Progenitor cell of endocrine pancreas (in vitro differentiated cells): ENCODE measurements around the gene OR10Z1. TPM values are rescaled to one million over a fixed set of nuclear protein-coding genes. Genes with fewer than 3 reads are reported as not detected.

Source experiments
- DNase-seq: peaks from one replicate; pipeline ENCODE4 v3.0.0; 2021; ENCODE audit warnings: low spot score; ENCODE audit not compliant: unreplicated experiment
- H3K27ac Mint-ChIP-seq: 2 replicates; pipeline ENCODE4 v1.8.0; 2021; ENCODE audit warnings: mild to moderate bottlenecking, moderate library complexity, mixed read lengths
- H3K27me3 Mint-ChIP-seq: 2 replicates; pipeline ENCODE4 v1.8.0; 2021; ENCODE audit warnings: mixed read lengths
- H3K36me3 Mint-ChIP-seq: 2 replicates; pipeline ENCODE4 v1.8.0; 2022; ENCODE audit warnings: mixed read lengths; ENCODE audit not compliant: insufficient read depth
- H3K4me1 Mint-ChIP-seq: 2 replicates; pipeline ENCODE4 v1.8.0; 2021; ENCODE audit warnings: low read depth, mixed read lengths
- H3K4me3 Mint-ChIP-seq: 2 replicates; pipeline ENCODE4 v1.8.0; 2021; ENCODE audit warnings: low read depth, mild to moderate bottlenecking, moderate library complexity, mixed read lengths
- H3K9me3 Mint-ChIP-seq: 2 replicates; pipeline ENCODE4 v1.8.0; 2021; ENCODE audit warnings: low read depth, mixed read lengths
- total RNA-seq: library from RNA; stranded (reverse); gene quantifications from 2 replicates; pipeline ENCODE4 v1.2.1, GENCODE V29; 2021
- TF ChIP-seq, protein P1 (sequence below): fragments of 200-600 bp; sonication (generic); IDR thresholded peaks from one replicate; pipeline ENCODE4 v1.5.0; 2021; ENCODE audit warnings: antibody characterized with exemption, mild to moderate bottlenecking; ENCODE audit not compliant: unreplicated experiment

OR10Z1 gene
- total RNA-seq, 1 donor from 2014 or later: not detected

DNA sequence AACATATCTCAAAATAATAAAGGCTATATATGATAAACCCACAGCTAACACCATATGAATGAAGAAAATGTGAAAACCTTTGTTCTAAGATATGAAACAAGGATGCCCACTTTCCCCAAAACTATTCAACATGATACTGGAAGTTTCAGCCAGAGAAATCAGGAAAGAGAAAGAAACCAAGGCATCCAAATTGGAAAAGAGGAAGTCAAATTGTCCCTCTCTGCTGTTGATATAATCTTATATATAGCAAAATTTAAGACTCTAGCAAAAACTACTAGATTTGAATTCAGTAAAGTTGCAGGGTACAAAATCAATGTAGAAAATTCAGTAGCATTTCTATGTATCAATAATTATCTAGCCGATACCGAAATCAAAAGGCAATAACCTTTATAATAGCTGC lies 4.3 kb upstream of the OR10Z1 start:
- H3K27ac Mint-ChIP-seq: no peak overlapping the region
- DNase-seq: no peak
- H3K4me3 Mint-ChIP-seq: no peak overlapping the region
- TF ChIP-seq, protein P1, sequence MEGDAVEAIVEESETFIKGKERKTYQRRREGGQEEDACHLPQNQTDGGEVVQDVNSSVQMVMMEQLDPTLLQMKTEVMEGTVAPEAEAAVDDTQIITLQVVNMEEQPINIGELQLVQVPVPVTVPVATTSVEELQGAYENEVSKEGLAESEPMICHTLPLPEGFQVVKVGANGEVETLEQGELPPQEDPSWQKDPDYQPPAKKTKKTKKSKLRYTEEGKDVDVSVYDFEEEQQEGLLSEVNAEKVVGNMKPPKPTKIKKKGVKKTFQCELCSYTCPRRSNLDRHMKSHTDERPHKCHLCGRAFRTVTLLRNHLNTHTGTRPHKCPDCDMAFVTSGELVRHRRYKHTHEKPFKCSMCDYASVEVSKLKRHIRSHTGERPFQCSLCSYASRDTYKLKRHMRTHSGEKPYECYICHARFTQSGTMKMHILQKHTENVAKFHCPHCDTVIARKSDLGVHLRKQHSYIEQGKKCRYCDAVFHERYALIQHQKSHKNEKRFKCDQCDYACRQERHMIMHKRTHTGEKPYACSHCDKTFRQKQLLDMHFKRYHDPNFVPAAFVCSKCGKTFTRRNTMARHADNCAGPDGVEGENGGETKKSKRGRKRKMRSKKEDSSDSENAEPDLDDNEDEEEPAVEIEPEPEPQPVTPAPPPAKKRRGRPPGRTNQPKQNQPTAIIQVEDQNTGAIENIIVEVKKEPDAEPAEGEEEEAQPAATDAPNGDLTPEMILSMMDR: no peak
- no peaks in the 10 kb centered on the region for H3K4me1 Mint-ChIP-seq
- H3K9me3 Mint-ChIP-seq: peaks cover 16% of the 10 kb centered on the region
- no peaks in the 10 kb centered on the region for H3K27me3 Mint-ChIP-seq
- peaks cover 1% of the 10 kb centered on the region for H3K36me3 Mint-ChIP-seq

DNA sequence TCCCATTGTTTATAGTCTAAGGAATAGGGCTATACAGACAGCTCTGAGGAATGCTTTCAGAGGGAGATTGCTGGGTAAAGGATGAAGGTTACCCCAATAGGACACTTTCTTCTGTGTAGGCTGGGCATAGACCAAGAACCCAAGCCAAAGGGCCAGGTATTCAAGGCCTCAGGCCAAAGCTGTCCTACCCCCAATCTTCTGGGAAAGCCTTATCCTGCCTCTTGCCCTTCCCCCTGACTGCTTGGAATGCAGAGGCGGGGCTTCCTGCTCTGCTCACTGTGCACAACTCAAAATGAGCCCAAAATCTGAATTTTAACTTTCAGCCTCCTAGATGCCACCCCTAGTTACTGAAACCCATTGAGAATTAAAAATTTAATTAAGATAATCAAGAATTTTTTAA lies 2.2 kb downstream of the OR10Z1 start:
- Mint-ChIP-seq H3K27ac (no peak overlapping the region), H3K4me3 (no peak overlapping the region), H3K27me3 (no peaks in the 10 kb centered on the region), H3K4me1 (no peaks in the 10 kb centered on the region), H3K9me3 (no peaks in the 10 kb centered on the region), H3K36me3 (no peaks in the 10 kb centered on the region)
- DNase-seq: no peak
- TF ChIP-seq, protein P1: no peak

DNA sequence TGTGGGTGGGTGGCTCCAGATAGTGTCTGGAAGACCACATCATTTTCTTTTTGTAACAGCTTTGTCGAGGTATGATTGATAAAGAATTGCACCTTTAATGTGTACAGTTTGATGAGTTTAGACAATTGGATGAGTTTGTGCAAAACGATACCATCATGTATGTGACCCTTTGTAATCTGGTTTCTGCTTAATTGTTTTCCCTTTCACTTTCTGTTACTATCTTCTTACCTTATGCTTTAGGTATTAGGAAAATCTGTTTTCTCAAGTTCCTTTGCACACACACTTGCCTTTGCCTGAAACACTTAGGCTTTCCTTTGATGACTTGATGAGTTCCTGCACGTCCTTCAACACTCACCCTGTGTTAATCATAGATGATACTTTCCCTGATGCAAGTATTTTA lies 6.8 kb downstream of the OR10Z1 start:
- Mint-ChIP-seq H3K27ac (no peak overlapping the region), H3K4me3 (no peak overlapping the region), H3K27me3 (no peaks in the 10 kb centered on the region), H3K9me3 (no peaks in the 10 kb centered on the region), H3K4me1 (no peaks in the 10 kb centered on the region), H3K36me3 (no peaks in the 10 kb centered on the region)
- no peak for DNase-seq
- TF ChIP-seq, protein P1: no peak

DNA sequence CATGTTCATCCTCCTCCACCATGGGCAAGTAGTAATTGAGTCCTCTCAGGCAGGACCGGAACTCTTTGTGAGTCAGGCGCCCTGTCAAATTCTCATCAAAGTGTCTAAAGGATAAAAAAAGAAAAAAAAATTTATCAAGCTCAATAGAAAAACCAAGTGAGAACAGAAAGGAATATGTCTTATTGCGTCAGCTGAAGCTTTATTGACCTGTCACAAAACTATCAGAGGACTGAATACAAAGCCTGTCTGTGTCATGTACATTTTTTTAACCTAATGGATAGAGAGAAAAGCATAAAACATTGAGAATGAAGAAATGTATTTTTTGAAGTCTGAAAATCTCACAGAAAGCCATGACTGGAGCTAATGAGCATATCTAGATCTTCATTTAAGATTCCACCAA lies 8.7 kb downstream of the OR10Z1 start:
- no peaks in the 10 kb centered on the region for H3K27me3 Mint-ChIP-seq
- no peaks in the 10 kb centered on the region for H3K36me3 Mint-ChIP-seq
- H3K4me3 Mint-ChIP-seq: no peak overlapping the region
- TF ChIP-seq, protein P1: no peak
- H3K27ac Mint-ChIP-seq: no peak overlapping the region
- no peaks in the 10 kb centered on the region for H3K4me1 Mint-ChIP-seq
- H3K9me3 Mint-ChIP-seq: no peaks in the 10 kb centered on the region
- no peak for DNase-seq

DNA sequence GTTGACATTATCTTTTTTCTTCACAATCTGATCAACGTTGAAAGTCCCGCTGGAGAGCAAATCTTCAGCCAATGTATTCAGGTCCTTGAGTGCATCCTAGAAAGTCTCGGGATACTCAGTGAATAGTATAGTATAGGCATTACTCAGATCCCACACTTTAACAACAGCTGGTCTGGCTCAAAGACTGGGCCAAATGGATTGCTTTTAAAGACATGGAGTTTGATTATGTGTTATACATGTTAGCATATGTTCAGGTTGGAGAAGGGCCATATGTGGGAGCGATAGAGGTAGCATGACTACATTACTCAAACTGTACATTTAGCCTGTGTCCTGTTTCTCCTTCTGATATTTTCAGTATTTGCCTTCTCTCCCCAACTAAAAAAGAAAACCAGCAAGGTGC lies 33.1 kb downstream of the OR10Z1 start:
- Mint-ChIP-seq H3K9me3 (peaks cover 2% of the 10 kb centered on the region), H3K27me3 (no peaks in the 10 kb centered on the region)

More for the DNA sequence above, 33.1 kb downstream of the OR10Z1 start:
- Mint-ChIP-seq H3K4me3 (no peak overlapping the region), H3K27ac (no peak overlapping the region), H3K36me3 (no peaks in the 10 kb centered on the region), H3K4me1 (no peaks in the 10 kb centered on the region)
- no peak for DNase-seq
- TF ChIP-seq, protein P1: no peak
